Sigmoid colon (tissue), 7 donors: ENCODE measurements around the gene STK16. TPM values are rescaled to one million over a fixed set of nuclear protein-coding genes. Genes with fewer than 3 reads are reported as not detected.
A peak's percentile ranks its signal among the peaks of the same experiment; 100 is the strongest.

Source experiments
- DNase-seq: peaks from one replicate; pipeline ENCODE4 v3.0.0-alpha.2; 2019
- H3K27ac ChIP-seq, 4 donors: fragments of 200-600 bp; sonication (generic); one replicate each; pipeline ENCODE4 v1.5.1; 2016 to 2019; ENCODE audit warnings: mild to moderate bottlenecking in 1 of 4
- H3K27me3 ChIP-seq, 3 donors: fragments of 200-600 bp; sonication (generic); one replicate each; pipeline ENCODE4 v1.5.1; 2019; ENCODE audit warnings: mild to moderate bottlenecking in 1 of 3
- H3K36me3 ChIP-seq, 4 donors: fragments of 200-600 bp; sonication (generic); one replicate each; pipeline ENCODE4 v1.5.1; 2016 to 2019
- H3K4me1 ChIP-seq, 4 donors: fragments of 200-600 bp; sonication (generic); one replicate each; pipeline ENCODE4 v1.5.1; 2017 to 2019
- H3K4me3 ChIP-seq, 4 donors: fragments of 200-600 bp; sonication (generic); one replicate each; pipeline ENCODE4 v1.5.1; 2017 to 2019; ENCODE audit warnings: mild to moderate bottlenecking in 2 of 4, moderate library complexity in 1 of 4
- H3K9me3 ChIP-seq, 4 donors: fragments of 200-600 bp in 3 of 4; sonication (generic) in 3 of 4; one replicate each; pipeline versions ENCODE4 v1.5.1 to v1.6.1; 2013 to 2019
- CTCF ChIP-seq, 4 experiments: fragments of 450-650 bp in 3 of 4; fragments of 200-600 bp in 1 of 4; IDR thresholded peaks; one replicate each; pipeline ENCODE4 v1.5.1; 2016 to 2019; ENCODE audit warnings: antibody characterized with exemption in 4 of 4, mild to moderate bottlenecking in 3 of 4, moderate library complexity in 2 of 4
- EP300 ChIP-seq, 4 donors: sonication (generic); formaldehyde crosslinking; IDR thresholded peaks; one replicate each; pipeline ENCODE4 v1.6.1; 2017; ENCODE audit warnings: antibody characterized with exemption in 4 of 4
- POLR2A ChIP-seq, 2 donors: fragments of 450-650 bp; IDR thresholded peaks; one replicate each; pipeline ENCODE4 v1.6.1; 2016; ENCODE audit warnings: antibody characterized with exemption in 2 of 2, mild to moderate bottlenecking in 2 of 2, moderate library complexity in 2 of 2
- POLR2AphosphoS5 ChIP-seq, 4 donors: sonication (generic); formaldehyde crosslinking; IDR thresholded peaks; one replicate each; pipeline ENCODE4 v1.6.1; 2017; ENCODE audit warnings: antibody characterized with exemption in 4 of 4
- WGBS, 2 donors: extraction: QIAGEN DNeasy Blood & Tissue Kit; methylation state at CpG; one replicate each; pipeline ENCODE4 v1.1.7; 2013; 5-methylcytosine and 5-hydroxymethylcytosine counted together
- intact Hi-C: fragments of 100-400 bp; cut with DNase I; formaldehyde crosslinking; loops from one replicate; pipeline ENCODE4 v1.15.1; 2023
- polyA plus RNA-seq, 3 donors: library from polyadenylated mRNA; stranded (reverse); fragments of 200-250 nt; gene quantifications; one replicate each; pipeline ENCODE4 v1.2.3, GENCODE V29; 2013
- total RNA-seq, 4 donors: library from RNA; depleted of rRNA; stranded (reverse); fragments of >200 nt; gene quantifications; one replicate each; pipeline ENCODE4 v1.1.0, GENCODE V29; 2016
- donor health status: healthy with polysubstance abuse.
- donor health status: Bipolar disorder and iron deficiency.
- donor health status: healthy.

The STK16 gene
- total and polyA plus RNA-seq, 7 donors: 12.2 to 61.7 (median 19.9) TPM

DNA sequence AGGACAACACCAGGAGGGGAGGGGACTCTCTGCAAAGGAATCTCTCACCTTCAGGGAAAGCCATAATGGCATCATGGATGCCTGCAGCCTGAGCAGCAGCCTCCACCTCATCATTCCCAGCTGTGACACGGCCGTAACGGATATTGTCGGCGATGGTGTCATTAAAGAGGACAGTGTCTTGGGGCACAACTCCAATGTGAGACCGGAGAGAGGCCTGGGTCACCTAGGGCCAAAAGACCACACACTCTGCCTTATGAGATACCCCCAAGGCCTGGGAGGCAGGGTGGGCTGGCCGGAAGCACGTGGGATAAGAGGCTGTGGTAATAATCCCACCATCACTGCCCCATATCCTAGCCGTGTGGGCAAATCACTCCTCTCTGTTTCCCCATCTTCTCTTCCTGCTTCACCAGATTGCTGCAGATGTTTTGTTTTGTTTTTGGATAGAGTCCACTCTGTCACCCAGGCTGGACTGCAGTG is 34.4 kb upstream of the STK16 start:
- no peaks in the 10 kb centered on the region for H3K27me3 ChIP-seq
- H3K9me3 ChIP-seq: no peaks in the 10 kb centered on the region
- no peak overlapping the region for H3K27ac ChIP-seq
- H3K4me3 ChIP-seq: no peak overlapping the region
- no peak for DNase-seq
- H3K4me1 ChIP-seq: peaks cover 0 to 20% (median 18%) of the 10 kb centered on the region in 4 donors
- intact Hi-C loops: no loop called here
- peaks cover 9 to 63% (median 44%) of the 10 kb centered on the region in 4 donors for H3K36me3 ChIP-seq
- no peak for TF ChIP-seq CTCF (IDR thresholded peaks at IDR 0.05)
- WGBS, 2 donors: 90 to 93% methylated on average over 9 of the region's 9 CpGs

- H3K9me3 ChIP-seq: no peaks in the 10 kb centered on the region
- H3K4me3 ChIP-seq: no peak overlapping the region
- intact Hi-C loops: no loop called here
- TF ChIP-seq EP300 (IDR thresholded peaks at IDR 0.05) (no peak), POLR2A (IDR thresholded peaks at IDR 0.05) (no peak), CTCF (IDR thresholded peaks at IDR 0.05) (no peak), POLR2AphosphoS5 (IDR thresholded peaks at IDR 0.05) (no peak)
- H3K27ac ChIP-seq: no peak overlapping the region
- no peaks in the 10 kb centered on the region for H3K27me3 ChIP-seq
- DNase-seq: no peak
- peaks cover 0 to 24% (median 16%) of the 10 kb centered on the region in 4 donors for H3K4me1 ChIP-seq
- H3K36me3 ChIP-seq: peaks cover 9 to 59% (median 45%) of the 10 kb centered on the region in 4 donors
- 93% methylated on average over 8 of the region's 8 CpGs for WGBS, 2 donors
These were observed 32.3 kb upstream of the STK16 start for GRCh38 chr2:219213026-219213415.

DNA sequence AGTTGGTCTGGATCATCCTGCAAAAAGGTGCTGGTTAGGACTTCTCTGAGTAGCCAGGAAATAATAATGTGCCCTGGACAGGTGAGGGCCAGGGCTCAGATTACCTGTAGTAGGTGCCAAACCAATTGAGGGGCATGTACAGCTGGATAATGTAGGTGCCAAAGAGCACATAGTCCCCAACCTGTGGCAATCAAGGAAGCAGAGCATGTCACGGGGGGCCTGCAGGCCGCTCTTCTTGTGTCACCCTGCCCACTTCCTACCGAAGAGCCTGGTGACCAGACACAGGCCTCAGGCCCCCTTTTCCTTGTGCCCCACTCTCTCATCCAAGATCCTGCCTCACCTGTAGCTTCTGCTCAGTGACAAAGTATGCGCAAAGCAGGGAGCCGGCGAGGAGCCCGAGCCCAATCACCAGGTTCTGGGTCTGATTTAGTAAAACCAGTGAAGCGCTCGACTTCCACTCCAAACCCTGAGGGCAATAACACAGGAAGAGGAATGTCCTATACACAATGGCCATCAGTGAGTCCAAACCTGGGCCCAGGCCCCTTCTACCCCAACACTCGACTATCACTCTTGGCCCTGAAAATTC is 31.7 kb upstream of the STK16 start:
- intact Hi-C loops: no loop called here
- no peak overlapping the region for H3K4me3 ChIP-seq
- DNase-seq: peak; percentile 50
- no peaks in the 10 kb centered on the region for H3K9me3 ChIP-seq
- no peaks in the 10 kb centered on the region for H3K27me3 ChIP-seq
- TF ChIP-seq CTCF (IDR thresholded peaks at IDR 0.05) (no peak), POLR2AphosphoS5 (IDR thresholded peaks at IDR 0.05) (no peak), EP300 (IDR thresholded peaks at IDR 0.05) (no peak), POLR2A (IDR thresholded peaks at IDR 0.05) (no peak)
- WGBS, 2 donors: 97% methylated on average over 10 of the region's 10 CpGs
- peaks cover 9 to 54% (median 44%) of the 10 kb centered on the region in 4 donors for H3K36me3 ChIP-seq
- no peak overlapping the region for H3K27ac ChIP-seq
- H3K4me1 ChIP-seq: peaks cover 0 to 24% (median 17%) of the 10 kb centered on the region in 4 donors

DNA sequence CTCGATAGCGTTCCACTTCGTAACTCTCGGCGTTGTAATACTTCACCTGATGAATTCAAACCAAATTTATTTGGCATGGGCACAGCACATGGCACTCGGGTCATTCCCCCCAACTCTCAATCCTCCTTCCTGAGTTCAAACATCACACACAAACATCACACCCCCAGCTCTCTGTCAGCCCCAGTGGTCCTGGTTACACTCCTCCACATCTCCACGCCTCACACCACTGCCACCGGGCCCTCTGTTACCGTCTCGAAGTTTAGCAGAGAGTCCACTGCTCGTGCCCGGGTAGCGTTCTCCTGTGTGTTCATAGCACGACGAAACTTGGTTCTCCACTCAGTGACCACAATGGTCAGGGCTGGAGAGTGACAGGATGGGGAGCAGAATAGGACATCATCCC is 31.1 kb upstream of the STK16 start:
- Histone ChIP-seq H3K36me3 (peaks cover 9 to 48% (median 41%) of the 10 kb centered on the region in 4 donors), H3K9me3 (no peaks in the 10 kb centered on the region), H3K4me3 (no peak overlapping the region), H3K27ac (no peak overlapping the region), H3K4me1 (peaks cover 0 to 26% (median 21%) of the 10 kb centered on the region in 4 donors), H3K27me3 (no peaks in the 10 kb centered on the region)
- DNase-seq: peak; percentile 46
- intact Hi-C loops: no loop called here
- TF ChIP-seq POLR2A (IDR thresholded peaks at IDR 0.05) (no peak), POLR2AphosphoS5 (IDR thresholded peaks at IDR 0.05) (no peak)
- 97 to 98% methylated on average over 15 of the region's 15 CpGs for WGBS, 2 donors

DNA sequence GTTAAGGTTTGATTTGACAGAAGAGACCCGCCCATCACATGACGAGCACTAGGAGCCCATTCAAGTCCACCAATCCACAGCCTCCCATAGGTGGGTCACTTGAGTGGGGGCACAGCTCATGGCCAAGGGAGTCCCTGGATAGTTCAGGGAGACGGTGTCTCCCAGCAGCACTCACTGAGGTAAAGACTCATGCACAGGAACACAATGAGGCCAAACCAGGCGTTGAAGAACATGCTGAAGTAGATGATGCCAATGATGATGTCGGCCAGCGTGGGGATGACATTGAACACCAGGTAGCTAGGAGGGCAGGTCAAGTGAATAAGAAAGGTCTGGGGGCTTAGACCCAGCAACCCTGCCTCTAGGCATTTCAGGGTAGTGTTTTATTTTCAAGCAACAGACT is 30.5 kb upstream of the STK16 start:
- Histone ChIP-seq H3K27me3 (no peaks in the 10 kb centered on the region), H3K27ac (no peak overlapping the region), H3K36me3 (peaks cover 9 to 43% (median 39%) of the 10 kb centered on the region in 4 donors), H3K4me3 (no peak overlapping the region), H3K4me1 (peaks cover 0 to 32% (median 28%) of the 10 kb centered on the region in 4 donors), H3K9me3 (no peaks in the 10 kb centered on the region)
- DNase-seq: peak; percentile 44
- intact Hi-C loops: loop anchor here (5.0 kb wide), 2 partner anchors 38 to 63 kb away; partner anchors contain the start of genes DNAJB2, TUBA4A and TUBA4B
- WGBS, 2 donors: 94 to 95% methylated on average over 6 of the region's 6 CpGs
- TF ChIP-seq EP300 (IDR thresholded peaks at IDR 0.05): no peak
- TF ChIP-seq CTCF (IDR thresholded peaks at IDR 0.05): no peak
- no peak for TF ChIP-seq POLR2A (IDR thresholded peaks at IDR 0.05)
- TF ChIP-seq POLR2AphosphoS5 (IDR thresholded peaks at IDR 0.05): no peak
